Articular chondrocyte of knee joint (primary cell): ENCODE measurements around the gene CHRNA9. TPM values are rescaled to one million over a fixed set of nuclear protein-coding genes. Genes with fewer than 3 reads are reported as not detected.

Experiments used
- small RNA-seq: library from RNA; depleted of rRNA; stranded (forward); fragments of <200 nt; gene quantifications from one replicate; pipeline ENCODE3, GENCODE V24; 2012
- total RNA-seq: library from RNA; depleted of rRNA; stranded (reverse); fragments of >200 nt; gene quantifications from 2 replicates; pipeline ENCODE4 v1.2.3, GENCODE V29; 2012

Gene CHRNA9
- total RNA-seq, result not detected in 2 replicates

GRCh38 chr4:40334591-40335524 lies at the start of gene CHRNA9:
Gene CHRNA9 (plus strand): TSS chr4:40335333. CDS start chr4:40335468, 135 bp downstream.

Small RNAs within 50 kb of the gene (small RNA-seq; reads per million reads assigned to genes)
- gene RNU7-74P, result not detected

Other genes with a start within 250 kb of the CHRNA9 start
- under 0.01 TPM in 1 of 2 replicates, not detected in the other for gene RHOH, start 138.3 kb upstream of the CHRNA9 start, total RNA-seq